Memory B cell (primary cell): ENCODE results near the gene DDX23.
A peak's percentile ranks its signal among the peaks of the same experiment; 100 is the strongest.
"Not testable (repeated sequence)": the region's sequence is repeated elsewhere in the genome, so short reads cannot be mapped to it uniquely, and the experiment has no call there.

ENCODE experiments used
- ATAC-seq: fragments of 150-1000 bp; cut with Tn5 transposase; 2 replicates; pipeline ENCODE4 v1.10.0; 2021; ENCODE audit warnings: low read depth, mild to moderate bottlenecking, moderate library complexity
- DNase-seq, 2 donors: peaks; one replicate each; pipeline ENCODE4 v3.0.0; 2022; ENCODE audit warnings: low spot score in 2 of 2
- H3K27ac Mint-ChIP-seq: one replicate; pipeline ENCODE4 v1.8.0; 2022; ENCODE audit warnings: mild to moderate bottlenecking, moderate library complexity, mixed read lengths
- H3K27me3 Mint-ChIP-seq: one replicate; pipeline ENCODE4 v1.8.0; 2022; ENCODE audit warnings: mixed read lengths
- H3K36me3 Mint-ChIP-seq: one replicate; pipeline ENCODE4 v1.8.0; 2022; ENCODE audit warnings: mild to moderate bottlenecking, mixed read lengths
- H3K4me1 Mint-ChIP-seq: one replicate; pipeline ENCODE4 v1.8.0; 2022; ENCODE audit warnings: mixed read lengths
- H3K4me3 Mint-ChIP-seq: one replicate; pipeline ENCODE4 v1.8.0; 2022; ENCODE audit warnings: mild to moderate bottlenecking, moderate library complexity, mixed read lengths
- H3K9me3 Mint-ChIP-seq: one replicate; pipeline ENCODE4 v1.8.0; 2022; ENCODE audit warnings: mixed read lengths

Gene DDX23

DNA sequence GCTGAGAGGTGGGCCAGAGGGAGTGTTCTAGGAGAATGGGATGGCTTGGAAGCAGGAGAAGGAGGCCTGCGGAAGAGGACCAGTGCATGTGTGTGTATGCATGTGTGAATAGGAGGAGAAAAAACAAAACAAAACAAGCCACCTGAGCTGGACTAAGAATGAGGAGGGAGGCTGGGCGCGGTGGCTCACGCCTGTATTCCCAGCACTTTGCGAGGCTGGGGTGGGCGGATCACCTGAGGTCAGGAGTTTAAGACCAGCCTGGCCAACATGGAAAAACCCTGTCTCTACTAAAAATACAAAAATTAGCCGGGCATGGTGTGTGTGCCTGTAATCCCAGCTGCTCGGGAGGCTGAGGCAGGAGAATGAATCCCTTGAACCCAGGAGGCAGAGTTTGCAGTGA is 21.6 kb upstream of the DDX23 start:
- not testable (repeated sequence) for H3K27ac Mint-ChIP-seq, H3K36me3 Mint-ChIP-seq, H3K27me3 Mint-ChIP-seq, DNase-seq, H3K4me3 Mint-ChIP-seq, H3K4me1 Mint-ChIP-seq, H3K9me3 Mint-ChIP-seq, ATAC-seq

DNA sequence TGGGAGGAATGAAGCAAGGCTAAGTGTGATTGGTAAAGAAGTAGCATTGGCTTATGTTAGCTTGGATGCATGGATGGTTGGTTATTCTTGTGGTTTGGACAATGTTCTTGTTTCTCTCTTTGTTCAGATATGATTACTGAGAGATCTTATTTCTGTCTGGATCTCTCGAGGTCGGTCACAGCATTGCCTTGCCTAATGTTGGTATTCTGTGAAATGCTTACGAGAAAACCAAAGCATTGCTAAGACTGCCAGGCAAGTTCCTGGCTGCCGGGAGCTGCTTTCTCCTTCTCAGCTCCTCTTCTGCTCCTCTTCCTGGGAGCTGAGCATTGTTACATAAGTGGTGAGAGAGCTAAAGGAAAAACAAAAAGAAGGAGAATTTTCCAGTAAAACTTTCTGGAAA is 21.1 kb upstream of the DDX23 start:
- Mint-ChIP-seq H3K27me3 (peaks cover 2% of the 10 kb centered on the region), H3K4me1 (no peaks in the 10 kb centered on the region), H3K4me3 (no peak overlapping the region), H3K36me3 (no peaks in the 10 kb centered on the region), H3K27ac (no peak overlapping the region), H3K9me3 (no peaks in the 10 kb centered on the region)
- DNase-seq (no peak), ATAC-seq (no peak)

GRCh38 chr12:48869191-48869590 is 17.2 kb upstream of the DDX23 start:
- H3K9me3 Mint-ChIP-seq: no peaks in the 10 kb centered on the region
- no peak for ATAC-seq
- peaks cover 15% of the 10 kb centered on the region for H3K4me1 Mint-ChIP-seq
- peaks cover 2% of the 10 kb centered on the region for H3K27me3 Mint-ChIP-seq
- no peaks in the 10 kb centered on the region for H3K36me3 Mint-ChIP-seq
- no peak overlapping the region for H3K27ac Mint-ChIP-seq
- H3K4me3 Mint-ChIP-seq: no peak overlapping the region
- DNase-seq: no peak

GRCh38 chr12:48868451-48868850 is 16.5 kb upstream of the DDX23 start:
- Mint-ChIP-seq H3K27me3 (peaks cover 2% of the 10 kb centered on the region), H3K4me3 (no peak overlapping the region), H3K27ac (no peak overlapping the region), H3K36me3 (no peaks in the 10 kb centered on the region), H3K4me1 (peaks cover 20% of the 10 kb centered on the region), H3K9me3 (no peaks in the 10 kb centered on the region)
- ATAC-seq (no peak), DNase-seq (no peak)

- Mint-ChIP-seq H3K27ac (peak overlapping the region; percentile 84), H3K4me3 (peak overlapping the region; percentile 94), H3K27me3 (peaks cover 3% of the 10 kb centered on the region), H3K36me3 (peaks cover 5% of the 10 kb centered on the region), H3K4me1 (peaks cover 20% of the 10 kb centered on the region), H3K9me3 (no peaks in the 10 kb centered on the region)
- DNase-seq (no peak), ATAC-seq (no peak)
These were observed 14.2 kb upstream of the DDX23 start for GRCh38 chr12:48866052-48866711.

GRCh38 chr12:48865281-48866051 is 13.5 kb upstream of the DDX23 start, which contains the start of gene RND1:
TSS of gene RND1 (minus strand) at chr12:48865870. CDS start at chr12:48865767, 103 bp downstream.
- peak; percentile 67 to 69 for DNase-seq
- H3K4me3 Mint-ChIP-seq: peak within 1 kb of the TSS; percentile 94

DNA sequence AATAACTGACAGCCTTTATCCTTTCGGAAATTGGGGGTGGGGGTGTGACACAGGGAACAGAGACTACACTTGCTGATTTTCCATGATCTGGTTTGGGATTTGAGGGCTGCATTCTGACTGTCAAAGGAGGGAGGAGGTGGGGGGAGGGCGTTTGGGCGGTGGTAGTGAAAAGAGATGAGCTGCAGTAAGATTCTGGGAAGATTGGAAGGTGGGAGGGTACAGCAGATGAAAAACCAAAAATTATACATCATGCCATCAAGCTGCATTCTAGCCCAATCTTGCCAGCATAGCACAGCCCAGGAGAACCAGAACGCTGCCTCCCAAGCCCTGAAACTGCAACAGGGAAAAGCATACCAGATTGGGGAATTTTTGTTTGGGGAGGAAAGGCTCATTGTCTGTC is 11.3 kb upstream of the DDX23 start:
- Mint-ChIP-seq H3K4me1 (peaks cover 20% of the 10 kb centered on the region), H3K27me3 (peaks cover 3% of the 10 kb centered on the region), H3K4me3 (no peak overlapping the region), H3K27ac (no peak overlapping the region), H3K9me3 (no peaks in the 10 kb centered on the region), H3K36me3 (peaks cover 7% of the 10 kb centered on the region)
- DNase-seq (no peak), ATAC-seq (no peak)

More at GRCh38 chr12:48865281-48866051, 13.5 kb upstream of the DDX23 start, which contains the start of gene RND1:
- ATAC-seq: peak; percentile 82
- H3K9me3 Mint-ChIP-seq: no peaks in the 10 kb centered on the region
- peaks cover 3% of the 10 kb centered on the region for H3K27me3 Mint-ChIP-seq
- peaks cover 20% of the 10 kb centered on the region for H3K4me1 Mint-ChIP-seq
- peaks cover 7% of the 10 kb centered on the region for H3K36me3 Mint-ChIP-seq
- H3K27ac Mint-ChIP-seq: peak within 1 kb of the TSS; percentile 84

DNA sequence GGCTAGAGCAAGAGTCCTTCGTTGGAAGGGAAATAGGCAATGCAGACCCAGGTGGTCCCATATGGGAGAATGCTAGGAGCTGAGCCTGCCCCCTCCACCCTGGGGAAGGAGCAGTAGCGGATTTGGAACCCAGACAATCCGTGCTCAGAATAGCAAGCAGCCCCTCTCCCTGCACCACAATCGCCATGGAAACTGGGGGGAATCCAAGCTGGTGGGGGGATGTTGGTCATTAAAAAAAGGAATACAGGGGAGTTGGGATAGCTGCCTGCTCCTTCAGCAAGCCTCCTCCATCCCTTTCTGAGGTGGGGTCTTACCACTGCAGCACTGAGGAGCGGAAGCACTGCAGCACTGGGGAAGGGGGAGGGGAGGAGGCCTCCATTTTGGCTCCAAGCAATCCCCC is 10.8 kb upstream of the DDX23 start:
- ATAC-seq: no peak
- H3K4me3 Mint-ChIP-seq: peak overlapping the region; percentile 24
- no peaks in the 10 kb centered on the region for H3K9me3 Mint-ChIP-seq

DNA sequence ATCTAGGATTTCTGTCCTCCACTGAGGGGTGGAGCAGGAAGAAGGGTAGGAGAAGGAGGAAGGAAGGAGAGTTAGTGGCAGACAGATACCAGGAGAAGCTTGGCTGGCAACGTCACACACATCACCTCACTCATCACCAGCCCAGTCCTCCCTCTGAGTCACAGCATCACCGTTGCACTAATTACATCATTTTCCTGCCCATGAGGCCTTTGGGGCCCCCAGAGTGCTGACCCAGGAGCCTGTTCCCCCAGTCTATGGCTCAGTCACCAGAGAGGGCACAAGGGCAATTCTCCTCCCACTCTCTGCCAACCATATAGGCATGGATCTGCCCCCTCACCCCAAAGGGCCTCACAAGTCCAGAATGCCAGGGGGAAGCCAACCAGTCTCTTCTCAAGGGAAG is 9.1 kb upstream of the DDX23 start:
- H3K9me3 Mint-ChIP-seq: no peaks in the 10 kb centered on the region
- peaks cover 23% of the 10 kb centered on the region for H3K4me1 Mint-ChIP-seq
- DNase-seq (no peak), ATAC-seq (no peak)
- no peak overlapping the region for H3K4me3 Mint-ChIP-seq
- H3K36me3 Mint-ChIP-seq: peaks cover 7% of the 10 kb centered on the region
- H3K27ac Mint-ChIP-seq: no peak overlapping the region
- H3K27me3 Mint-ChIP-seq: peaks cover 3% of the 10 kb centered on the region

More for the DNA sequence above, 10.8 kb upstream of the DDX23 start:
- no peak for DNase-seq
- no peak overlapping the region for H3K27ac Mint-ChIP-seq
- H3K27me3 Mint-ChIP-seq: peaks cover 3% of the 10 kb centered on the region
- peaks cover 7% of the 10 kb centered on the region for H3K36me3 Mint-ChIP-seq
- H3K4me1 Mint-ChIP-seq: peaks cover 20% of the 10 kb centered on the region

DNA sequence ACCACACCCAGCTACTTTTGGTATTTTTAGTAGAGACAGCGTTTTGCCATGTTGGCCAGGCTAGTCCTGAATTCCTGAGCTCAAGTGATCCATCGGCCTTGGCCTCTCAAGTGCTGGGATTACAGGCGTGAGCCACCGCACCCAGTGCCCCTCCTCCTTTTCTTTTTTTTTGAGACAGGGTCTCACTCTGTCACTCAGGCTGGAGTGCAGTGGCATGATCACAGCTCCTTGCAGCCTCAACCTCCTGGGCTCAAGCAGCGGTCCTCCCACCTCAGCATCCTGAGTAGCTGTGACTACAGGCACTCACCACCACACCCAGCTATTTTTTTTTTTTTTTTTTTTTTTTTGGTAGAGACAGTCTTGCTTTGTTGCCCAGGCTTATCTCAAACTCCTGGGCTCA is 8.3 kb upstream of the DDX23 start:
- H3K4me3 Mint-ChIP-seq, H3K27me3 Mint-ChIP-seq, DNase-seq, H3K27ac Mint-ChIP-seq, H3K9me3 Mint-ChIP-seq, H3K36me3 Mint-ChIP-seq, ATAC-seq: not testable (repeated sequence)
- peaks cover 18% of the 10 kb centered on the region for H3K4me1 Mint-ChIP-seq

GRCh38 chr12:48859607-48860006 is 7.6 kb upstream of the DDX23 start:
- H3K27ac Mint-ChIP-seq: no peak overlapping the region

DNA sequence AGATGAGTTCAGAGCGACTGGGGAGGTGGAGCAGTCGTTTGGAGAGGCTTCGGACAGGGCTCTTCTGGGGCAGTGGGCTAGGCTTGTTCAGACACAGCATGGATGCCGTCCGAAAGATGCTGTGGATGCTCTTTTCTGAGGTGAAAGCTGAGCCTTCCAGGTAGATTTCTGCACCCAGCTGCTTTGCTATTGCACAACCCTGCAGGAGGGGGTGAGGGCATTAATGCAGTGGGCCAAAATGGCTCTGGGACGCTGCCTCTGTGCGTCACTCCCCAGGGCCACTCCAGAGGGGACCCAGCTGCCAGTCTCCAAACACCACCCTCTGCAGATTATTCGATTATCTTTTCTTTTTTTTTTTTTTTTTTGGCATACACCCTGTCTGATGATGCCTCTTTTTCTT is 6.1 kb upstream of the DDX23 start:
- DNase-seq (no peak), ATAC-seq (no peak)
- Mint-ChIP-seq H3K4me3 (no peak overlapping the region), H3K9me3 (no peaks in the 10 kb centered on the region), H3K4me1 (peaks cover 5% of the 10 kb centered on the region), H3K27me3 (peaks cover under 1% of the 10 kb centered on the region), H3K36me3 (peaks cover 7% of the 10 kb centered on the region), H3K27ac (peak overlapping the region; percentile 38)

More at GRCh38 chr12:48859607-48860006, 7.6 kb upstream of the DDX23 start:
- Mint-ChIP-seq H3K4me1 (peaks cover 12% of the 10 kb centered on the region), H3K36me3 (peaks cover 7% of the 10 kb centered on the region), H3K4me3 (no peak overlapping the region), H3K27me3 (peaks cover 3% of the 10 kb centered on the region), H3K9me3 (no peaks in the 10 kb centered on the region)
- no peak for DNase-seq
- ATAC-seq: no peak

- H3K4me1 Mint-ChIP-seq: peaks cover 9% of the 10 kb centered on the region
- peak in 1 of 2 donors; percentile 32 for DNase-seq
- H3K4me3 Mint-ChIP-seq: peak overlapping the region; percentile 30
- H3K9me3 Mint-ChIP-seq: no peaks in the 10 kb centered on the region
- no peaks in the 10 kb centered on the region for H3K27me3 Mint-ChIP-seq
- ATAC-seq: peak; percentile 75
- peak overlapping the region; percentile 38 for H3K27ac Mint-ChIP-seq
- peaks cover 7% of the 10 kb centered on the region for H3K36me3 Mint-ChIP-seq
These were observed 5.5 kb upstream of the DDX23 start for GRCh38 chr12:48857278-48857994.

GRCh38 chr12:48856379-48856778 is 4.4 kb upstream of the DDX23 start:
- no peak overlapping the region for H3K4me3 Mint-ChIP-seq

More at GRCh38 chr12:48856379-48856778, 4.4 kb upstream of the DDX23 start:
- peak overlapping the region; percentile 45 for H3K27ac Mint-ChIP-seq
- H3K4me1 Mint-ChIP-seq: peaks cover 10% of the 10 kb centered on the region
- ATAC-seq (no peak), DNase-seq (no peak)
- H3K36me3 Mint-ChIP-seq: peaks cover 3% of the 10 kb centered on the region
- no peaks in the 10 kb centered on the region for H3K27me3 Mint-ChIP-seq
- H3K9me3 Mint-ChIP-seq: no peaks in the 10 kb centered on the region
